HPDE6-E6E7 (cell line): Measurements from ENCODE around the gene FBLN5.
"Not testable (repeated sequence)": the region's sequence is repeated elsewhere in the genome, so short reads cannot be mapped to it uniquely, and the experiment has no call there.

Experiments used
- DNase-seq: peaks from one replicate; pipeline ENCODE4 v3.0.0; 2011; ENCODE audit warnings: missing footprints; ENCODE audit errors: extremely low spot score

The FBLN5 gene

GRCh38 chr14:91861091-91861490 is 86.4 kb downstream of the FBLN5 start:
- no peak for DNase-seq

DNA sequence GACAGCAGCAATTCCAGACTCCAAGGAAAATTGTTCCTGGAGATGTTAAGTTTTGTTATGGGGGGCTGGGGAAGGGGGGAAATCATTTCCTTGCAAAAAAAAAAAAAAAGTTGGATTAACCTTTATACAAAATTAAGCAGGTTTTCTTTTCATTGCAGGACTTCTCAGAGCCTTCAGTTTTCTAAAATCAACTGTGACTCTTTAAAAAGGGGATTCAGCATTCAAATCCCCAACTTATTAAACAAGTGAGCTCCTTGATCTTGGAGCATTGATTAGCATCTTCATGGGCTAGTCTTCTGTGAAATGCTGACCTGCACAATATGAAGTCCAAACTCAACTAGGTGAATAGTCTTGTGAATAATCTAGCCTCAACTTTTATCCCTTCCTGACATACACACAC is 87.3 kb downstream of the FBLN5 start:
- DNase-seq: no peak

DNA sequence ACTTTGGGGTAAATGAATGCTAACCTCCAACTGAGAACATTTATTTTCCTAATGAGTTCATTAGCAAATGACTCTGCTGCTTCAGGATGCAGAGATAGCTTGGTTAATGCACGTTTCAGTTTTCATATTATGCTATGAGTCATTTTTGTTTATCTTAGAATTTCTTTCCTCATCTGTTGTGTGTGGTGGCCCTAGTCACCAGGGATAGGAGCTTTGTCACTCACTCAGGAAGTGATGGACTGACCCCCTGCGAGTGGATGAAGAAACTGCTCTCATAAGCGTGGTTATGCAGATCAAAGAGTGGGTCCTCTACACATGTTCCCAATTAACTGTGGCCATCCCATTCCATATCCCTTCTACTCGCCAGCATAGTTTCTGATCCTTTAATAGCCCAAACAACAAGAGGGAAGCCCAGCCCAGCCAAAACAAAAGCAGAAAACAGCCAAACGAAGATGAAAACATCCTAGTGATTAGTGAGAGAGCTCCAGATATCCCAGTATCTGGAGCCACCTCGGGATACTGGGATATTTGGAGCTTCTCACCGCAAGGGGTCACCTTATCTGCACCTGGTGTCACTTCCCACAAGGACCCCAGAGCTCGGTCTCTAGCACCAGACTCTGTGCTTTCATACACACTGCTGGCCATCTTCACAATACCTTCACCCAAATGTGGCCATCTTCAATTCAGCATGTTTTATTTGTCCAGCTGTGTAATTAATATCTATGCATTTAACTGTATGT is 88.8 kb downstream of the FBLN5 start:
- no peak for DNase-seq

- no peak for DNase-seq
These were observed 89.9 kb downstream of the FBLN5 start for GRCh38 chr14:91857614-91858013.

DNA sequence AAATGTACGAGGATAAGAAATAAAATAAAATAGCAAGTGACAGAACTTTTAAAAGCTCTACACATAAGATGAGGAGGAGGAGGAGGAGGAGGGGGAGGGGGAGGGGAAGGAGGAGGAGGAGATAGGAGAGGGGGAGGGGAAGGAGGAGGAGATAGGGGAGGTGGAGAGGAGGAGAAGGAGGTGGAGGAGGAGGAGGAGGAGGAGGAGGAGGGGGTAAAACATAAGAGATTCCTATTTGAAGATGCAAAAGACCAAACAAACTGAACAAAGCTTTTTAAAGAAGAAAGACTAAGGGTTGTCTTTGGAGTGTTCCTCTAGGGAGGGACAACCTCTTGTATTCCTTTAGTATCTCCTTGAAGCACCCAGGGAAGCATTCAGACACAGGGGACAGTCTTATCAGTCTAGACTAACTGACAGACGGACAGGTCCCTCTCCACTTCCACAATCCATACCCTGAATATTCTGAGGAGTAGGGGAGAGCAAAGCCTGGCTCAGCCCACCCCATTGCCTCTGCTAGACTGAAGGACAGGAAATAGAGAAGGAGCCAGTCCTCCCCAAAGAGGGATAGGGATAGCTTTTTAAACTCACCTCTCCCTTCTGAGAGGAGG is 93.1 kb downstream of the FBLN5 start:
- no peak for DNase-seq

- DNase-seq: no peak
These were observed 95.9 kb downstream of the FBLN5 start for GRCh38 chr14:91851563-91851962.

DNA sequence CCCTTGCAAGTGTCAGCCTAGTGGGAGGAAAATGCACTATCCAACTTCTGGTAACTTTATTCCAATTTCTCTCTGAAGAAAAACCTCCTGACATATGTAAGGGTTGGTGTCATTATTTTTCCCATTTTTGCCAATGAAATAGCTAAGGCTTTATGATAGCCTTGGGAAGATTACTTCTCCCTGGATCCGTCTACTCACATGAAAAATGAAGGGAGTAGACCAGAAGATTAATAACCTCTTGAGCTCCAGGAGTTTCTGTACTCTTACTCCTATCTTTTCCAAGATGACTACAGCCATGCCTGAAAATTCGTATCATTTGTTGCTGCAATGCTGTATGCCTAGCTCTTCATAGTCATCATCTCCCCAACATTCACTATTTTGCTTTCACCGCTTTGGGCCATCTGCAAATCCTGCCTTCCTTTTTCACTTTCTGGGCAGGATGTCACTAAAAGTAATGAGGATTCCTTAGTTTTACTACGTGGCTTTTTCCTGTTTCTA is 98.9 kb downstream of the FBLN5 start:
- no peak for DNase-seq

DNA sequence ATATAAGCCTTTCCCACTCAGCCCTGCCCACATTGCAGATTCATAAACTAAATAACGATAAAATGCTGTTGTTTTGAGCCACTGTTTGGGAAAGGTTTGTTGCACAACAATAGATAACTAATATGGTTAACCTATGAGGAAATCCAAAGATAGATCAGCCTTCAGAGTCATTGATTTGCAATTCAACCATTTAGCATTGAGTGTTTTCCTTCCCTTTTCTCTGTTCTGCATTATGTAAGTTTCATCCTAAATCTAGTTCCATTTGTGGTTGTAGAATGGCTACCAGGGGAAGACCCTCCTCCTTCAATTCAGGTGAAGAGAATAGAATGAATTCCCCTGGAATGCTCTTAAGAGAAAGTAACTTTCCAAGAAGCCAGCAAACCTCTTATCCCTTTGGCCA is 99.8 kb downstream of the FBLN5 start:
- no peak for DNase-seq

DNA sequence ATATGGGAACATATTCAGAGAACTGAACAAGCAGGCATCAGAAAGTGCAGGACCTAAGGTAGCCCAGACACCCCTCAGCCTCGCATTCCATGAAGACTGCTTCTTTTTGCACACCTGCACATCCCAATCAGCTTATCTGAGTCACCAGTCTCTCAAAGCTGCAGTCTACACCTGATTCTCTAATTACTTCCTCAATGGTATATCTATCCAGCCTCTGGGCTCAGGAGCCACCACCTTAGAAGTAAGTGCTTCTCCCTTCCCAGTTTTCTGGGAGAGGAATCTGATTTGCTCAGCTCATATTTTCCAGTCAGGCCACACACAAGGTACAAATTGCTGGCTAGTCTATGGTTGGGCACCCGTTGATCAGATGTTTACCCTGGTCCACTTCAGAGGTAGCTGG is 101.8 kb downstream of the FBLN5 start:
- no peak for DNase-seq

DNA sequence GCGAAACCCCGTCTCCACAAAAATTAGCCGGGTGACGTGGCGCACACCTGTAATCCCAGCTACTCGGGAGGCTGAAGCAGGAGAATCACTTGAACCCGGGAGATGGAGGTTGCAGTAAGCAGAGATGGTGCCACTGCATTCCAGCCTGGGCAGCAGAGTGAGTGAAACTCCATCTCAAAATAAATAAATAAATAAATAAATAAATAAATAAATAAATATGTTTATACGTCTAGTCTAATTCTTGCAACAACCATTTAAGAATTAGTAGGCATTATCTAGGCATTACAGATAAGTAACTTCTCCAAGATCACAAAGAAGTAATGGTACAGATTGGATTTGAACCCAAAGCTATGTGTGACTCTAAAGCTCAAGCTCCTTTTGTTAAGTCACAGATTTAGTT is 102.4 kb downstream of the FBLN5 start:
- DNase-seq: not testable (repeated sequence)

- DNase-seq: no peak
These were observed 103.5 kb downstream of the FBLN5 start for GRCh38 chr14:91844029-91844428.

DNA sequence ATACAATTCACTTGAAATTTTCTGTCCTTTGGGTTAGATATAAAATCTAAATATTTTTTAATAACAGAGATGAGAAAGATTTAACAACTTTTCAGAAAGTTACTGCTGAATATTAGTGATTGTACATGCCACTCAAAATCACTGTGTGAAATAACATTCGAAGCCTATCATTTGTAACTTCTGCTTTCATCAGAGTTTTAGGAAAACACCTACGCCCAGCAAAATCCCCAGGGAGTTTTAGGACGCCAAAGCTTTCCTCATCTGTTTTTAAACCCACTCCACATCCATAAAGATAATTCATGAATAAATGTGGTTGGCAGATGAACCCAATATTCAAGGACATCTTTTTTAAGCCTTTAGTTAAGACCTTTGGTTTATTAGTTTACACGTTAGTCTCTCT is 104.1 kb downstream of the FBLN5 start:
- DNase-seq: no peak

DNA sequence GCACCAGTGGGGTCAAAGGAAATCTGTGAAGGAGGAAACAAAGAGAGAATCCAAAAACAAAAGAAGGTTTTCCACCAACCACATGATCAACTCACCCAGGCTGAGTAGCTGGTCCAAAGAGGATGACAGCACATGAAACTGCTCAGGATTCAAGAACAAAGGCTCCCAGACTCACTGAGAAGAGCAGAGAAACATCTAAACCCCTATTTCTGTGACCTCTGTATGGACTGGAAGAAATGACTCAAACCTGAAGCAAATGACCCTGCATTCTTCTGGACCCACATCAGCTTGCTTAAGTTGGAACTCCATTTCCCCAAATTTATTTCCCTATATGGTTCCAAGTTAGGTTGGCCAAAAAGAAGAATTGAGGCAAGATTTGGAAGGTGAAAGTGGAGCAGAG is 106.4 kb downstream of the FBLN5 start:
- no peak for DNase-seq

DNA sequence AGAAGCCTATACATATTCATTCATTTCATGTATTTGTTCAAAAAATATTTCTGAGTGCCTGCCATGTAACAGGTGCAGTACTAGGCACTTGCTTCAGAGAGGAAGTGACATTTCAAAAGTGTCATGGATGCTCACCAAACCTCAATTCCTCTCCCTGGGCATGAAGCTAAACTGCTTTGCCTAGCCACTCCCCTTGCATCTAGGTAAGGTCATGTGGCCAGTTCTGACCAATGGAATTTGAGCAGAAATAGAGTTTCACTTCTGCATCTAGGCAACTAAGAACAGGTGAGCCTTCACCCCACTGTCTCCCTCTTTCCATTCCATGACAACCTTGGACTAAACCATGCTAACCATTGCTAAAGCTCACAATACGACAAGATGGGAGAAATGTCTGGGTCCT is 107.7 kb downstream of the FBLN5 start:
- DNase-seq: no peak

- DNase-seq: no peak
These were observed 110.4 kb downstream of the FBLN5 start for GRCh38 chr14:91837076-91837475.

DNA sequence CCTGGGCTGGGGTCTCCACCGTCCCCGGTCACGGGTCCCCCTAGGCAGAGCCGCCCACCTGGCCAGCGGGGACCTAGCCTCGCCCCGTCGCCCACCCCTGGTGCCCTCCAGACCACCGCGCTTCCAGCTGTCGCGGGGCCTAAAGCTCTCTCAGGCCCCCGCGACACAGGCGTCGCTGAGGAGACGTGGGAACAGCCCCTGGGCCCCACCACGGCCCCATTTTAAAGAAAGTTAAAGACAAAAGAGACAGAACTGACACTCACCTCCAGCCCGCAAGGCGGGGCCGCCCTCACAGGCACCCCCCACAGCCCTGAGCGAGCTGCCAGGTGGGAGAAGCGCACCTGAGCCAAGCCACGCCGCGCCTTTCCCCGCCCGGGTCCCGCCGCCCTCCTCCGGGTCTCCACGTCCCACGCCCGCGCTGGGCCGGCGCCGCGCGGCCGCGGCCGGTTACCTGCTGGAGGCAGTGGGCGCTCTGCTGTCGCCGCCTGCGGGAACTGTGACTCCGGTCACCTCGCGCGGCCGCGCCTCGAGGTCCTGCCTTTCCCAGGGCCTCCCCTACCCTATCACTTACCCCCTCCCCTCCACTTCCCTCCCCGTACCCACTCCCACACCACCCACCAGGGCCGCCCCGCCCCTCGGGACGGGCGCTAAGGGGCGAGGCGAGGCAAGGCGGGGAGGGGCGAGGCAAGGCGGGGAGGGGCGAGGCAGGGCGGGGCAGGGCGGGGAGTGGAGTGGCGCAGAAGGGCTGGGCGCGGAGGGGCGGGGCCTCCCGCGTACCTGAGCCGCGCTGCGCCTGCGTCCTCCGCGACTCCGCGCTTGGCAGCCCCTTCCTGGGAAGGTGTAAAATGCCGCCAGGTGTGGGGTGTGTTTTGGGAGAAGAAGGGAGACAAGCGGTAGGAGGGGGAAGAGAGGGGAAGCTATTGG is 111.3 kb downstream of the FBLN5 start:
- DNase-seq: peak; percentile 91

GRCh38 chr14:91835197-91835919 is 112.1 kb downstream of the FBLN5 start:
- no peak for DNase-seq

DNA sequence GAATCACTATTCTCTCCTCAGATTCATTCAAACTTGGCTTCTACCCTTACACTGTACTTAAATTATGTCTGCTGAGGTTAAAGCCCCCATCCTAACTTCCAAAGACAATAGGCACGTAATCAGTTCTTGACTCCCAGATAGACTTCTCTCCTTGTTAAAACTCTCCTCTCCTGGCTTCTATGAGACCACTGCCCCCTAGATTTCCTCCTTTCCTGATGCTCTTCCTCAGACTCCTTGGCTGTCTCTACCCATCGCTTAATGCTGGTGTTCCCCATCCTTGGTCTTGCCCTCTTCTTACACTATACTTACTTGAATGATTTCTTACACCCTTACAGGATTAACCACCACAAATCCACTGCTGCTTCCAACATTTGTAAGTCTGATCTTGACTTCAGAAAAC is 112.9 kb downstream of the FBLN5 start:
- no peak for DNase-seq

DNA sequence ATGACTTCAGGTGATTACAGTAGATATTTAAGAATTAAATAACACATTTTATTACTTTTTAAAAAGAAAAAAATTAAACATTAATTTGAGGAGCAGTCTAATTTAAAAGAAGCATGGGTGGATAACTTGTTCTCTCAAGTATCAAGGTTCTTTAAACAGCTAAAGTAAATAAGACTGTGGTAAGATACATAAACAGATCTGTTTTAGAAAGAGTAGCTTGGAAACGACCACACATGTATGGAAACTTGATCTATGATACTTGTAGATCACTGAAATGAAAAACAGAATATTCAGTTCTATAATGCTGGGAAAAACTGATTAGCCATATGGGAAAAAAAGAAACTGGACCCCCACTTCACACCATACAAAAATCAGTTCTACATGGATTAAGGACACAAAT is 116.2 kb downstream of the FBLN5 start:
- DNase-seq: no peak

GRCh38 chr14:91830777-91831176 is 116.7 kb downstream of the FBLN5 start:
- no peak for DNase-seq

GRCh38 chr14:91829511-91829910 is 118.0 kb downstream of the FBLN5 start:
- DNase-seq: no peak

GRCh38 chr14:91827746-91828145 is 119.7 kb downstream of the FBLN5 start:
- no peak for DNase-seq
